Suprapubic skin (tissue), 3 donors: ENCODE measurements around the gene C1QTNF8.

Experiments
- EP300 ChIP-seq: sonication (generic); formaldehyde crosslinking; IDR thresholded peaks from one replicate; pipeline ENCODE4 v1.6.1; 2017; ENCODE audit warnings: antibody characterized with exemption
- TF ChIP-seq, protein P1 (sequence below), 2 donors: fragments of 200-600 bp in 1 of 2; fragments of 450-650 bp in 1 of 2; sonication (generic) in 1 of 2; IDR thresholded peaks; one replicate each; pipeline ENCODE4 v1.5.1; 2016 to 2019; ENCODE audit warnings: antibody characterized with exemption in 2 of 2, mild to moderate bottlenecking in 1 of 2, moderate library complexity in 1 of 2

DNA sequence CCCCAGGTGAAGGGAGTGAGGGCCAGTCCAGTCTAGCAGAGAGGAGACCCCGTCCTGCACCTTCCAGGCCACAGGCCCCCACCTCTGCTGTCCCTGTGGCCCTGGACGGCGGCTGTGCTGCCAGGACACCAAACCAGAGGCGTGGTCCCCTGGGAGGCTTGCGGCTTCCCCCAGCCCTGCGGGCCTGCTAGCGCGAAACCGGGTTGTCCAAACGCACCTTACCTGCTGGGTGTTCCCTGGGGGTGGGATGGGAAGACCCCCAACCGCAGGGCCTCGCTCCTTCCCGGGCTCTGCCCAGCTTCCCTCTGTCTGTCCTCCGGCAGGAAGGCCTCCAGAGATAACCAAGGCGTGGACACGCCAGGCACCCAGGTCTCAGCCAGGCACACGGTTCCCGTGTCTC lies 37.2 kb upstream of the C1QTNF8 start:
- TF ChIP-seq, protein P1, sequence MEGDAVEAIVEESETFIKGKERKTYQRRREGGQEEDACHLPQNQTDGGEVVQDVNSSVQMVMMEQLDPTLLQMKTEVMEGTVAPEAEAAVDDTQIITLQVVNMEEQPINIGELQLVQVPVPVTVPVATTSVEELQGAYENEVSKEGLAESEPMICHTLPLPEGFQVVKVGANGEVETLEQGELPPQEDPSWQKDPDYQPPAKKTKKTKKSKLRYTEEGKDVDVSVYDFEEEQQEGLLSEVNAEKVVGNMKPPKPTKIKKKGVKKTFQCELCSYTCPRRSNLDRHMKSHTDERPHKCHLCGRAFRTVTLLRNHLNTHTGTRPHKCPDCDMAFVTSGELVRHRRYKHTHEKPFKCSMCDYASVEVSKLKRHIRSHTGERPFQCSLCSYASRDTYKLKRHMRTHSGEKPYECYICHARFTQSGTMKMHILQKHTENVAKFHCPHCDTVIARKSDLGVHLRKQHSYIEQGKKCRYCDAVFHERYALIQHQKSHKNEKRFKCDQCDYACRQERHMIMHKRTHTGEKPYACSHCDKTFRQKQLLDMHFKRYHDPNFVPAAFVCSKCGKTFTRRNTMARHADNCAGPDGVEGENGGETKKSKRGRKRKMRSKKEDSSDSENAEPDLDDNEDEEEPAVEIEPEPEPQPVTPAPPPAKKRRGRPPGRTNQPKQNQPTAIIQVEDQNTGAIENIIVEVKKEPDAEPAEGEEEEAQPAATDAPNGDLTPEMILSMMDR (IDR thresholded peaks at IDR 0.05) = no peak
- TF ChIP-seq EP300 = no peak
